ENCODE measurements around the gene OASL.
"Not testable (repeated sequence)": the region's sequence is repeated elsewhere in the genome, so short reads cannot be mapped to it uniquely, and the experiment has no call there.

Gene OASL

GRCh38 chr12:121038861-121039668 lies at the start of gene OASL:
Gene OASL (minus strand): TSS chr12:121039246. CDS start chr12:121038971, 275 bp downstream.
- no peak for DNase-seq

DNA sequence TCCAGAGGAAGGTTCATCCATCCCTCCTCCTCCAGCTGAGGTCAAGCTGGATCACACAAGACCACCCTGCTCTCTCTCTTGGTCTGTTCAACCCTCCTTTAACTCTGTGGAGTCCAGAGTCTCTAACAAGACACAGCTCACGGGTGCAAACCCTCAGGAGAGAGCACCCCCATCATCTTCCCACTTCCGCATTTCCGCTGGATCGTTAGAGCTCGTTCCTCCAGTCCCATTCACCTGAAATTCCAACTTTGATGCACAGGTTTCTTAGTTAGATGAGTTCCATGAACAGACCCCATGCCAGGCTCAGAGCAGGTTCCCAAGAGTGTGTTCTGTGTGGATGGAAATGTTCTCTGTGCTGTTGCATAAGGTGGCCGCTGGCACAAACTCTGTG lies 49.1 kb upstream of the OASL start:
- no peak for DNase-seq

DNA sequence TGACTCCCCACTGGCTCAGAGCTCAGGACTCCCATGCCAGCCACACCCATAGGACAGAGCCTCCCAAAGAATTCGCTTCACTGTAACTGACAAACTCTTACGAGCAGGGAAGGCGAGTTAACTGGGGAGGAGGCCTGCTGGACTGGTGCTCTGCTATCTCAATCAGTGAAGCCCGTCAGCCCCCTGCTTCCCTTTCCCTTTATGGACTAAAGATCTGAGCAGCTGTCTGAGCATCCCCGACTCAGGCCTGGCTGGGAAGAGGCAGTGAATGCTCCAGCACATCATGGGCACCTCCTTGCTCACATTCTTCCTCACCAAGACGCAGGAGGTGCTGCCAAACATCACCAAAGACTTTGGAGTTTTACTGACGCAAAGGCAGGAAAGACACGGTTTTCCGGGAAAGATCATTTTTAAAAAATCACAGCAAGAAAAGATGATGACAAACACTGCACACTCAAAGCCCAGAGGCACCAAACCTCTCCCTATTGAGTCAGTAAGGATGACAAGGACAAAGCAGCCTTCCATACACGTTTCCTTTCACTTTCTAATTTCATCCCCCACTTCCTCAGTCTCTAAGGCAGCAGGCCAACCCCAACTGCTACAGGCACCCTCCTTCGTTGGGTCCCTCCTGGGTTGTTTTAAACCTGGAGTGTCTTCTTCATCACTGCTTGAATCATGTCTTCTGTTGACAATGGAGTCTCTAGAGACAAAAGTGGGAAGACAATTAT lies 48.6 kb upstream of the OASL start:
- DNase-seq: no peak

- DNase-seq: no peak
Measured at GRCh38 chr12:121086781-121087295, 47.8 kb upstream of the OASL start.

DNA sequence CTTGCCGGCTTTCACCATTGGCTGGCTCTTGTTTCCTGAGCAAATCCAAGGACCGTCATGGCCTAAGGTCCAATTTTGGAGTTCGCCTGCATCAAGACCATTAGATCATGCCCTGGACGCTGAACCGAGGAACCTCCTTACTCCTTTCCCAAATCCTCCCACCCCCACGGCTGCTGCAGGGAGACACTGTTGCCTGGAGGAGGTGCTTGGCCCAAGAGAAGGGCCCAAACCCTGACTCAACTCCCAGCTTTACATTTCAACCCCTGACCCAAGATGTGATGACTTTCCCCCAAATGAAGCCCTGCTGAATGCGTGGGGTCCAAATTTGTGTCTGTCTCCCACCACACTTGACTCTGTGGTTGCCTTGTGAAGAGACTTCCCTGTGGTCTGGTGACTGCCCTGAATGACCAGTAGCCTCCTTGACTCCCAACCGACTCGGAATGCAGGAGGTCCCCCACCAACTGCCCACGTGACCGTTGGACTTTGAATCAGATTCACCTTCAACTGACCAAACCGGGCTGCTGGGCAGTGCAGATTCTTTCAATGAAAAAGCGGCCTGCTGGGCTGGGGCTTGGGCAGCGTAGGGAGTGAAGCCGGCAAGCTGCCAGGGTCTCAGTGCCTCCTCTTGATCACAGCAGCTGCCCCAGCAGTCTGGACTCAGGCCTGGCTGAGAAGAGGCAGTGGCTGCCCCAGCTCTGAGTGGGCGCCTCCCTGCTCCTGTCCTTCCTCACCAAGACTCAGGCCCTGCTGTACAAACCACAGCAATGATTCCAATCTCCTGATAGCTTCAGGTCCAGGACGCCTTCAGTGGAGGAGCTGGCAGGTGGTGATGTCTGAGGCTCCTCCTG lies 46.7 kb upstream of the OASL start:
- no peak for DNase-seq

DNA sequence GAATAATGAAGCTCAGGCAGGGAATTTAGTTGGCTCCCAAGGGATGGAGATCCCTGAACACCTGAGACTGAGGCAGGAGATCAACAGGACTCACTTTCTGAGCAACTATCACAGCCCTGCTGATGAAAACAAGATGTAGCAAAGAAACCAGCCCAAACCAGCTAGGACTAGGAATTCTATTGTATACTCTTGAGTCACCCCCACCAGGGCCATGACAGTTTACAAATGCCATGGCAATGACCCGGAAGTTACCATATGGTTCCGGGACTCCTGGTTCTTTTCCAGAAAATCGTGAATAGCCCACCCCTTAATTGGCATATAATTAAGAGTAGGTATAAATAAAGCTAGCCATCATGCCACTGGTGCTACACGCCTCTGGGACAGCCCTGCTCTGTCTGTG lies 46.0 kb upstream of the OASL start:
- DNase-seq: no peak

GRCh38 chr12:121084229-121084628 lies 45.2 kb upstream of the OASL start:
- DNase-seq: no peak

DNA sequence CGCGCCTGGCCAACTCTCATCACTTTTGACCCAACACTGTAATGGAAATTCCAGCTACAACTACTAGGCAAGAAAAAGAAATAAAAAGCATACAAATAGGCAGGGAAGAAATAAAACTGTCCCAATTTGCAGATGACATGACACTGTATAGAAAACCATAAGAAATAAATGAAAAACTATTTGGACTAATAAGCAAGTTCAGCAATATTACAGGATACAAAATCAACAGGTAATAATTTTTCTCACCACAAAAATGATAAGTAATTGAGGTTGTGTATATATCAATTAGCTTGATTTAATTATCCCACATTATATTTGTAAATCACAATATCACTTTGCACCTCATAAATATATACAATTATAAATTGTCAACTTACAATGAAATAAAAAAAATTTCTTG lies 41.9 kb upstream of the OASL start:
- no peak for DNase-seq

- no peak for DNase-seq
Measured at GRCh38 chr12:121079736-121080272, 40.8 kb upstream of the OASL start.

DNA sequence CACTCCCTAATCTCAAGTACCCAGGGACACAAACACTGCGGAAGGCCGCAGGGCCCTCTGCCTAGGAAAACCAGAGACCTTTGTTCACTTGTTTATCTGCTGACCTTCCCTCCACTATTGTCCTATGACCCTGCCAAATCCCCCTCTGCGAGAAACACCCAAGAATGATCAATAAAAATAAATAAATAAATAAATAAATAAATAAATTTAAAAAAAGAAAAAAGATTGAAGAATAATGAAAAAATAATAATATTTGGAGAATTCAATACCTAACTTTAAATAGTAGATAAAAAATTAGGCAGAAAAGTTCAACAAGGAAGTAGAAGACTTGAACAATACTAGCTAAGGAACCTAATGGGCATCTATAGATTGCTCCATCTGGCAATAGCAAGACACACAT lies 38.4 kb upstream of the OASL start:
- not testable (repeated sequence) for DNase-seq

DNA sequence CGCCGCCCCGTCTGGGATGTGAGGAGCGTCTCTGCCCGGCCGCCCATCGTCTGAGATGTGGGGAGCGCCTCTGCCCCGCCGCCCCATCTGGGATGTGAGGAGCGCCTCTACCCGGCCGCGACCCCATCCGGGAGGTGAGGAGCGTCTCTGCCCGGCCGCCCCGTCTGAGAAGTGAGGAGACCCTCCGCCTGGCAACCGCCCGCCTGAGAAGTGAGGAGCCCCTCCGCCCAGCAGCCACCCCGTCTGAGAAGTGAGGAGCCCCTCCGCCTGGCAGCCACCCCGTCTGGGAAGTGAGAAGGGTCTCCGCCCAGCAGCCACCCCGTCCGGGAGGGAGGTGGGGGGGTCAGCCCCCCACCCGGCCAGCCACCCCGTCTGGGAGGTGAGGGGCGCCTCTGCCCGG lies 36.9 kb upstream of the OASL start:
- DNase-seq: not testable (repeated sequence)

DNA sequence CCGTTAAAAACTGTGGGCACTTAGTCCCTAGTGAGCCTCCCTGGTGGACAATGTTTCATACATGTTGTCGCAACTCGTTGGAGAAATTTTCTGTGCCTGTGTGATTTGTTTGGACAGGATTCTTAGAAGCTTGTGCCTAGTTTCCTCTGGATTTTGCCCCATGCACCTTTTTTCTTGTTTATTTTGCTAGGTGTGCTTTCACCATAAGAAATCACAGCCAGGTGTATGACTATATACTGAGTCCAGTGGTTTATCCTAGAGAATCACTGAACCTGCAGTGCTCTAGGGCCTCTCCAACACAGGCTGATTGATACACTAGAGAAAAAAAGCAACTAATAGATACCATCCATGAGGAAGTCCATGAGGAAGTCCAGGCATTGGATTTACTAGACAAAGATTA lies 33.1 kb upstream of the OASL start:
- no peak for DNase-seq

- no peak for DNase-seq
Measured at GRCh38 chr12:121069206-121069605, 30.2 kb upstream of the OASL start.

DNA sequence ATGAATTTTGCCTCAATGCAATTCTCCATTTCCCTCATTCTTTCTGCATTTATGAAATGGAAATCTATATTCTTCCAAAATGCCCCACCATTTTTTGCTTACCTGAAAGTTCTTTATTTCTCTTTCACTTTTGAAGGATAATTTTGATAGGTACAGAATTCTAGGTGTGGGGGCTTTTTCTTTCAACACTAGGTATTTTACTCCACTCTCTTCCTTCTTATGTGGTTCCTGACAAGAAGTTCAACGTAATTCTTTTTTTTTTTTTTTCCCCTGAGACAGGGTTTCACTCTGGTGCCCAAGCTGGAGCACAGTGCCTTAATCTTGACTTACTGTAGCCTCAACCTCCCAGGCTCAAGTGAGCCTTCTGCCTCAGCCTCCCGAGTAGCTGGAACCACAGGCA lies 26.3 kb upstream of the OASL start:
- no peak for DNase-seq

GRCh38 chr12:121064586-121064985 lies 25.5 kb upstream of the OASL start:
- not testable (repeated sequence) for DNase-seq

DNA sequence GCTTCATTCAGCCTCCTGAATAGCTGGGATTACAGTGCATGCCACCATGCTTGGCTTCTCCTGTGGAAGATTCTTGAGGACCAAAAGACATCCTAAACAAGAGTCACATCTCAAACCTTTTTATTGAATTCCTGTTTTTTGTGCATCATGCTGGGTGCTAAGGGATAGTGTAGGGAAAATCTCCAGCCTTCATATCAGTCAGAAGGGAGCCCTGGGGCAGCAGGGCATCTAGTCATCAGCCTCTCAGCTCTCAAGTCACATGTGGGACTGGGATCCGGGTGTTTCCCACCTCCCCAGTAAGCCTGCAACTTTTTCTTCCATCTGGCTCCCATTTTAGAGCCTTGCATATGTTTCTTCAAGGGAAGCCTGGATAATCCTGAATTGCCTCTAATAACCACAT lies 25.1 kb upstream of the OASL start:
- DNase-seq: no peak

DNA sequence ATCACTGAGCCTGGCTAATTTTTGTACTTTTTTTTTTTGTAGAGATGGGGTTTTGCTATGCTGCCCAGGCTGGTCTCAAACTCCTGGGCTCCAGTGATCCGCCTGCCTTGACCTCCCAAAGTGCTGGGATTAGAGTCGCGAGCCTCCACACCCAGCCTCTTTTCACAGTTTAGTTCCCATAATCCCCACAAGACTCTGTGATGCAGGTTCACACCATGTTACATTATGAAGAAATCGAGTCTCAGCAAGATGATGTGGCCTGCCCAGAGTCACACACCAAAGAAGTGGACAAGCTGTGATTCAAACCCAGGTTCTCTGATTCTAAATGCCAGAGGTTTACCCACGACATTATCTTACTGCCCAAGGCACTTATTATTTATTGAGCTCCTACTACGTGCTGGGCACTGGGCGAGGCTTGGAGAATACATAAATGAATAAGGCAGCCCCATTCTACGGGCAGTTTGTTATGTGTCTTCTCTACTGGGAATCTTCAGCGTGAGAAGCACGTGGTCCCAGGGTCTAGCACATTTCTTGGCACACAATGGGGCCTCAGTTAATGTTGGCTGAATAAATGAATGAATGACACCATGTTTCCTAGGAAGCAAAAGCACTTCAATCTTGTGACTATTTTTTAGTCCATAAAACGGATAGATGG lies 23.5 kb upstream of the OASL start:
- DNase-seq: no peak

DNA sequence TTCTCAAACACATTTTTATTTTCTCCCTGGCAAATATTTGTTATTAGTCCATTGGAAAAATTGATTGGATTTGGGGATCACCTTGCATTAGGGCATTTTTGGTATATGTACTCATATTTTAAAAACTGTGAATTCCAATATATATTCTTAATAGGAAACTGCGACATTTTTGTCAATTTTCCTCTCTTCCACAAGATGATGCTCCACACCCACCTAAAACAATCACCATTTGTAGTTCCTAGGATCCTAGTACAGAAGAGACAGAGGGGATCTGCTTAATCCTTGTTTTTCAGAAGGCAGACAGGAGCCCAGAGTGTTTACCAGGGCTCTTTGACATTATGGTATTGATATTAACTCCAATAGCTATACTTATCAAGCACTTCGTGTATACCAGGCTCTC lies 22.8 kb upstream of the OASL start:
- no peak for DNase-seq

DNA sequence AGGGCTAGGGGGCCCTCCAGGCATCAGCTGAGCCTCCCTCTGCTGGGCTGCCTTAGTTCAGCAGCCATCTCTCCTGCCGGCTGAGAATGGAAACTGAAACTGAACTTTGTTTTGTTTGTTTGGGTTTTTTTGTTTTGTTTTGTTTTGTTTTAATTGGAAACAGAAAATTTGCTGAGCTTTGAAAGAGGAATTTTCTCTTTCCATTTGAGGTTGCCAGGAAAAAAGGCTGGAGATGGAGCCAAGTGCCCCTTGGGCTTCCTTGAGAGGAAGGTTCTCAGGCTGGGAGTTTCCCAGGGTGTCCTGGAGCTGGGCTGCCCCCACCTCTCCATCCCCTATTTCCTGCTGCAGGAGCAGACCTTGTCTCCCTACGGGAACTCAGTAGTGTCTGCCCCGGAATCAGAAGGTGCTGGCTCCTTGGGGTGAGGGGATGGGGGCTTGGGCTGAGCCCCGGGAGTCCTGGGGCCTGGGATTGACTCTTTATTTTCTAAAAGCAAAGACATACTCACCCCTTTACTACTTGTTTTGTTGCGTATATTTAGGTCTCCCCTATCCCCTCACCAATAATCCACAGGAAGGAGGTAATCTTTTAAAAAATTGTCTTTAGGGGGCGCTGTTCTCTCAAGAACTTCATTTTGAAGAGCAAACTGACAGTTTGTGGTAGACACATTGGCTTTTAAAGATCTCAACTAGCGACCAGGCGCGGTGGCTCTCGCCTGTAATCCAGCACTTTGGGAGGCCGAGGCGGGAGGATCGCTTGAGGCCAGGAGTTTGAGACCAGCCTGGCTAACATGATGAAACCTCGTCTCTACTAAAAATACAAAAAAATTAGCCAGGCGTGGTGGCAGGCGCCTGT lies 21.3 kb upstream of the OASL start:
- no peak for DNase-seq

DNA sequence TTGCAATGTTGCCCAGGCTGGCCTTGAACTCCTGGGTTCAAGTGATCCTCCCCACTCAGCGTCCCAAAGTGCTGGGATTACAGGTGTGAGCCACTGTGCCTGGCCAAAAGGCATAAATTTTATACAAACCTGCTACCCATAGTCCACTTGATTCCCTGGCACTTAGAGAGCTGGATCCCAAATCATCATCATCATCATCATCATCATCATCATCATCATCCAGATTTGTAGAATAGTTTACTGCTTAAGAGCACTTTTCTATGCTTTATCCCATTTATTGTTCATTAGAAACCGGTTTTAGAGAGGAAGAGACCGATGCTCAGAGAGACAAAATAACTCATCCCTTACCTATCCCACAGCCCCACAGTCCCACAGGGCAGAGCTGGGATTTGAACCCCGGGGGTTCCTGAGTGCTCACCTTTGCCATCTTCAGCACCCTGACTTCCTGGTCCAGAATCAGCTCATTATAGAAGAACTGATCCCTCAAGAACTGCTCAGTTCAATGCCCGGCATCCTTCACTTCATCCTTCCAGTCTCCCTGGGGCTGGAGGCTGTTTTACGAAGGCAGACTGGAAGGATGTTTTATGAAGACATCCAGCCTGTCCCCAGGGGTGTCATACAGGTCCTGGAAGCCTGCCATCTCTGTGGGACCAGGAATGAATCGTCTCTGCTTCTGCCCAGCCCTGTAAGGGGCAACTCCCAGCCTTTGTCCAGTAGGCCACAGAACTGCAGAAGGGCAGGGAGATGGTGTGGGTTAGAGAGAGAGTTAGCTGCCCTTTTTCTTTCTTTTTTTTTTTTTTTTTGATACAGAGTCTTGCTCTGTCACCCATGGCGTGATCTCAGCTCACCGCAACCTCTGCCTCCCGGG lies 20.2 kb upstream of the OASL start:
- DNase-seq: no peak

All from NCI-H446 treated with DMSO at 0.1 percent for 48 hours (cell line).